ENCODE data around the gene C11orf68. TPM values are rescaled to one million over a fixed set of nuclear protein-coding genes. Genes with fewer than 3 reads are reported as not detected.
A peak's percentile ranks its signal among the peaks of the same experiment; 100 is the strongest.

The C11orf68 gene
- total and polyA plus RNA-seq, 9 of the 15 experiments (the other 6 are each of a cell fraction or from before 2014, with no cell fraction given): 3.6 to 35.9 (median 12.8) TPM

- 0 out of 2 replicates have a peak, but pooled peaks have one; percentile 17 for TF ChIP-seq SUPT5H (IDR thresholded peaks at IDR 0.05)
- peak; percentile 86 for TF ChIP-seq HCFC1 (IDR thresholded peaks at IDR 0.05; ENCODE audit: low read depth, low read length)
- TF ChIP-seq HLTF (IDR thresholded peaks at IDR 0.05): no peak
- no peak for TF ChIP-seq PCBP2 (IDR thresholded peaks at IDR 0.05; ENCODE audit: low read depth, low read length, poor library complexity, severe bottlenecking)
- 0 out of 2 replicates have a peak, but pooled peaks have one; percentile 2 for TF ChIP-seq THAP12 (CRISPR knock-in tag; IDR thresholded peaks at IDR 0.05)
- peak; percentile 80 for TF ChIP-seq RBFOX2 (IDR thresholded peaks at IDR 0.05; ENCODE audit: low read depth, low read length)
- no peak for TF ChIP-seq BMI1 (IDR thresholded peaks at IDR 0.05; ENCODE audit: low read length)
- no peak for TF ChIP-seq BCOR (IDR thresholded peaks at IDR 0.05)
- TF ChIP-seq PTRF (tag; IDR thresholded peaks at IDR 0.05): no peak
- TF ChIP-seq ZNF583 (CRISPR knock-in tag; IDR thresholded peaks at IDR 0.05): no peak
- peak; percentile 55 to 57; a peak in 2 of 4 replicates for TF ChIP-seq SIX5 (IDR thresholded peaks at IDR 0.05; ENCODE audit: borderline replicate concordance in 1 of 2, insufficient read depth in 1 of 2, low read depth in 1 of 2, low read length in 2 of 2)
- TF ChIP-seq MIER1 (IDR thresholded peaks at IDR 0.05; ENCODE audit: low read depth): no peak
- TF ChIP-seq FOXO4 (CRISPR knock-in tag; IDR thresholded peaks at IDR 0.05): no peak
- peak; percentile 58 for TF ChIP-seq POLR2A (conservative IDR thresholded peaks at IDR 0.05)
- TF ChIP-seq NR3C1 (CRISPR knock-in tag; IDR thresholded peaks at IDR 0.05): no peak
- TF ChIP-seq POLR2AphosphoS2 (IDR thresholded peaks at IDR 0.05; ENCODE audit: low read length): 0 out of 2 replicates have a peak, but pooled peaks have one; percentile 52
- no peak for TF ChIP-seq RBM25 (IDR thresholded peaks at IDR 0.05; ENCODE audit: low read depth, low read length, severe bottlenecking)
- peak; percentile 86 for TF ChIP-seq RBM22 (IDR thresholded peaks at IDR 0.05; ENCODE audit: low read depth, low read length, poor library complexity, severe bottlenecking)
- peak; percentile 78 for TF ChIP-seq POLR2G (IDR thresholded peaks at IDR 0.05; ENCODE audit: low read depth, low read length)
- TF ChIP-seq SPI1 (IDR thresholded peaks at IDR 0.05; ENCODE audit: borderline replicate concordance, low read depth, low read length): no peak
- no peak for TF ChIP-seq KHSRP (IDR thresholded peaks at IDR 0.05)
- TF ChIP-seq CAMTA2 (CRISPR knock-in tag; conservative IDR thresholded peaks at IDR 0.05): no peak
- TF ChIP-seq ZNF143 (CRISPR knock-in tag; IDR thresholded peaks at IDR 0.05): peak; percentile 79
- TF ChIP-seq RBM39 (optimal IDR thresholded peaks at IDR 0.05; ENCODE audit: low read depth, low read length): no peak
- TF ChIP-seq HMG20B (CRISPR knock-in tag; IDR thresholded peaks at IDR 0.05): no peak
Measured at GRCh38 chr11:65868076-65868667, 50.7 kb downstream of the C11orf68 start (continued).
